Dedifferentiated amniotic fluid mesenchymal stem cell (primary cell): Measurements from ENCODE around the gene FUS.
"Not testable (repeated sequence)": the region's sequence is repeated elsewhere in the genome, so short reads cannot be mapped to it uniquely, and the experiment has no call there.

Experiments
- DNase-seq: peaks from one replicate; pipeline ENCODE4 v3.0.0-alpha.2; 2016; ENCODE audit errors: extremely low spot score

Gene FUS

DNA sequence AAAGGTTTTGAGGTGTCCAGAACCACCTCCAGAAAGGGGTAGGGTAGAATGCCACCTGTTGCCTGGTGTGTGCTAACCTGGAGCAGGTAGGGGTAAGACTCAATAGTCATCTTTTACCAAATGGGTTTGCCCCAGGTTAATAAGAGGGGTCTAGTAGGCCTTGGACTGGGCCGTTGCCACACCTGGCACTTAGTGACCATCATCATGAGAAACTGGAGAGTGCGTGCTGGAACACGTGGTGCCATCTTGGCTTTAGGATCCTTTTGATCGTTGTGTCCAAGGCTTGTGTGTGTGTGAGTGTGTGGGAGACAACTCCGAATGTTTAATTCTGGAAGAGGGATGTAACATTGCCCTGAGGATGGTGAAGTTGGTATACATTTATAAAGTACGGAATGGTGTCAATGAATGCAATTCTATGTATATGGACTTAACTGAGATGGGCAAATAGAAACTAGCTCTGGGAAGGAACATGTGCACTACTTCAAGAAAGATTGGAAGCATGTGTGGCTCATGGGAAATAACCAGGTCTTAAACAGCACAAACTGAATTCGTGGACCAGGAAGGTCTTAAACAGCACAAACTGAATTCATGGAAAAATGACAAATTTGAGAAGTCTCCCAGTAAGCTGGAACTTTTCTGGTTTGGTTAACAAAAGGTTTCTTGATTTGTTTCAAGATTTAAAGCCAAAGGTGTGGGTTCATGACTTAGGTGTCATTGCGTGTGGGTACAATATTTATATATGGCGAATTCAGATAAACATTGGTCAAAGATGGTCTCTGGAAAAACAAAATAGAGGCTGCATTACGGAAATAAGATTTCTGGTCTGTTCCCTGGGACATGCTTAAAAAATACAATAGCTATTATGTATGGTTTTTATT lies 7.2 kb downstream of the FUS start:
- DNase-seq, result no peak

DNA sequence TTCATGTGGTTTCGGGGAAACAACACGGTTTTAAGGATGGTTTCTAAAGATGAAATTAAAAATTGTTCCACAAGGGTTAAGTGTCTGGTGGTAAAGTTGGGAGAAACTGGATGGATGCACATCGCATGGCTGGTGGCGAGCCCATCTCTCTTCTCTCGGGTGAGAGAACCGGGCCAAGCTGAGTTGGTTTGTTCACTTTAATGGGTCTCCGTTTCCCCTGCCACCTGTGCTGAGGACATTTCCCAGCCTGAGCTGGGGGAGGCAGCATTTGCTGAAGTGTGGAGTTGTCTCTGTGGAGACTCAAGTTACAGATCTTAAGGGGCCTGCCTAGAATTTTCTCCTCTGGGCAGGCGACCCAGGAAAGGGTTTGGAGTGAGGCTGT lies 7.9 kb downstream of the FUS start:
- DNase-seq, result no peak

DNA sequence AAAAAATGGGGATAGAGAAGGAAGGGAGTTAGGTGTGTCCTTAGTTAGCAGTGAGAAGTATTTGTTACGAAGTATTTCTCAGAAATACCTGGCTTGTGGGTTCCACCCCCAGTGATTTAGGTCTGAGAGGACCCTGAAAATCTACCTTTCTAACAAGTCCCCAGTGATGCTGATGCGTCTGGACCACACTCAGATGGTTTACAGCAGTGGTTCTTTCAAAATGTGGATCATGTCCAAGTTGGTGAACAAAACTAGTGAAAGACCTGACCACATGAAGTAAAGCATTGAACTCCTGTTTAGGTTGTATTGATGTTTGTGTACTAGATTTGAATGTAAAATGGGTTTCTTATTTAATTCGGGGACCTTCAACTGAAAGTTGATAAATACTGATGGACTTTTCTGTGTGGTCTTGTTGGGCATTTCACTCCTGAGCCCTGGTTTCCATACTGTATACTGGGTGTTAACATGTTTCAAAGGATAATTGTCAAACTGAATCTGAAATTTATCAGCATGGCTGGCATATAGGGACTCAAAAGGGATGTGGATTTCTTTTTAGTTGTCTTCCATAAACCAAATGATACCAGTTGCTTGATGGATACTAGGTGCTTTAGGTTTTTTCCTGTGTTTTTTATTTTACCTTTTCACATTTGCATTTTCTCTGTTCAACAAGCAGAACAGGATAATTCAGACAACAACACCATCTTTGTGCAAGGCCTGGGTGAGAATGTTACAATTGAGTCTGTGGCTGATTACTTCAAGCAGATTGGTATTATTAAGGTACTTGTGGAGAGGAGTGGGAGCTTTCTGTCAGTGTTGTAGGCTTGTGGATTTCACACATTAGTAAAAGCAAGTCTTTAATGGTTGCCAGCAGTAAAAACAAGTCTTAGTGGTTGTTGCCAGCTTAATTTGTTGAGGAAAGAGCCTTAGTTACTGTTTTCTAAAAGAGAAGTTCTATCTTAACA lies 8.8 kb downstream of the FUS start:
- no peak for DNase-seq

DNA sequence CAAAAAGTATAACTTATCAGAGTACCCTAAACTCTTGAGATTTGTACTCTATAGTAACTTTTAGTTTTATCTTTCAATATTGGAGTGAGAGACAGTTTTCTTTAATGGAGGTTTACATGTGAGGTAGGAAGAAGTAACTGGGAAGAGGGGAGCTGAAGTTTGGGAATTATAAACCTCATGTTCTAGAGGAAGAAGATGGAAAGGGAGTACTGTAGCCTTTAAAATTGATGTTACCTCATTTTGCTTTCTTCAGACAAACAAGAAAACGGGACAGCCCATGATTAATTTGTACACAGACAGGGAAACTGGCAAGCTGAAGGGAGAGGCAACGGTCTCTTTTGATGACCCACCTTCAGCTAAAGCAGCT lies 9.5 kb downstream of the FUS start:
- no peak for DNase-seq

DNA sequence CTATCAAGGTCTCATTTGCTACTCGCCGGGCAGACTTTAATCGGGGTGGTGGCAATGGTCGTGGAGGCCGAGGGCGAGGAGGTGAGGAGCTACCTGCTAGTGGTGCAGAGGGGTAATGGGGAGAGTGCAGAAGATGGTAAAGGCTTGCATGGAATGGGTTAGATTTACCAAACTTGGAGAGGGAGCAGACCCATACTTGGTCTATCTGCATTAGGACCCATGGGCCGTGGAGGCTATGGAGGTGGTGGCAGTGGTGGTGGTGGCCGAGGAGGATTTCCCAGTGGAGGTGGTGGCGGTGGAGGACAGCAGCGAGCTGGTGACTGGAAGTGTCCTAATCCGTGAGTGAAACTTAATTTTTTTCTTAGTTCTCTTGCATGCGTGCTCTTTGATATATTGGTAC lies 10.1 kb downstream of the FUS start:
- no peak for DNase-seq

DNA sequence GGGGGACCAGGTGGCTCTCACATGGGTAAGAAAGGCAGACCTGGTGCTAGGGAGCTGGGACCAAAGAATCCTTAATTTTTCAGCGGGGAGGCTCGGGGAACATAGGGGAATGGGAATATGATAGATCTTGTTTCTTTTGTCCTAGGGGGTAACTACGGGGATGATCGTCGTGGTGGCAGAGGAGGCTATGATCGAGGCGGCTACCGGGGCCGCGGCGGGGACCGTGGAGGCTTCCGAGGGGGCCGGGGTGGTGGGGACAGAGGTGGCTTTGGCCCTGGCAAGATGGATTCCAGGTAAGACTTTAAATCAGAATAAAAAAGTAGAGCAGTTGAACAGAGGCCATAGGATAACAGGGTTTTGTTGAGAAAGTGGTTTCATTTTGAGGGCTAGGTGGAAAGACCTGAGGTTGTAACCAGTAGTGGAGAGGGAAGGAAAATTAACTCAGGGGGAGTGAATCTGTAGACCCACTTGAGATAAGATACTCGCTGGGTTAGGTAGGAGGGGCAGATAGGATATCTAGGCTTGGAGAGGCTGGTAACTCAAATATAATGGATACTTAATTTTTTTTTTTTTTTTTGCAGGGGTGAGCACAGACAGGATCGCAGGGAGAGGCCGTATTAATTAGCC lies 11.0 kb downstream of the FUS start:
- DNase-seq, result no peak

DNA sequence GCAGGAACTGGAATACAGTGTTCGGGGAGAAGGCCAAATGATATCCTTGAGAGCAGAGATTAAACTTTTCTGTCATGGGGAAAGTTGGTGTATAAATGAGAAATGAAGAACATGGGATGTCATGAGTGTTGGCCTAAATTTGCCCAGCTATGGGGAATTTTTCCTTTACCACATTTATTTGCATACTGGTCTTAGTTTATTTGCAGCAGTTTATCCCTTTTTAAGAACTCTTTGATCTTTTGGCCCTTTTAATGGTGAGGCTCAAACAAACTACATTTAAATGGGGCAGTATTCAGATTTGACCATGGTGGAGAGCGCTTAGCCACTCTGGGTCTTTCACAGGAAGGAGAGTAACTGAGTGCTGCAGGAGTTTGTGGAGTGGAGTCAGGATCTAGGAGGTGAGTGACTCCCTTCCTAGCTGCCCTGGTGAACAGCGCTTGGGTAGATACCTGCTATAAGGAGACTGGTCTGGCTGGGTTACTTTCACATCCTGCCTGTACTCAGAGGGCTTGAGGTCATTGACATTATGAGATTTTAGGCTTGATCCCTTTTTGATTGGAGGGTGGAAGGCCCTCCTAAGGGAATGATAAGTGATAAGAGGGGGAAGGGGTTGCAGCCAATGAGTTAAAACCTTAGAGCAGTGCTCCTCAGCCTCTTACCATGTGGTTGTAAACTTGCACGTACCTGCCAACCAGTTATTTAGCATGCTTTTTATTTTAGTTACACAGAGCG lies 11.9 kb downstream of the FUS start:
- DNase-seq, result no peak

DNA sequence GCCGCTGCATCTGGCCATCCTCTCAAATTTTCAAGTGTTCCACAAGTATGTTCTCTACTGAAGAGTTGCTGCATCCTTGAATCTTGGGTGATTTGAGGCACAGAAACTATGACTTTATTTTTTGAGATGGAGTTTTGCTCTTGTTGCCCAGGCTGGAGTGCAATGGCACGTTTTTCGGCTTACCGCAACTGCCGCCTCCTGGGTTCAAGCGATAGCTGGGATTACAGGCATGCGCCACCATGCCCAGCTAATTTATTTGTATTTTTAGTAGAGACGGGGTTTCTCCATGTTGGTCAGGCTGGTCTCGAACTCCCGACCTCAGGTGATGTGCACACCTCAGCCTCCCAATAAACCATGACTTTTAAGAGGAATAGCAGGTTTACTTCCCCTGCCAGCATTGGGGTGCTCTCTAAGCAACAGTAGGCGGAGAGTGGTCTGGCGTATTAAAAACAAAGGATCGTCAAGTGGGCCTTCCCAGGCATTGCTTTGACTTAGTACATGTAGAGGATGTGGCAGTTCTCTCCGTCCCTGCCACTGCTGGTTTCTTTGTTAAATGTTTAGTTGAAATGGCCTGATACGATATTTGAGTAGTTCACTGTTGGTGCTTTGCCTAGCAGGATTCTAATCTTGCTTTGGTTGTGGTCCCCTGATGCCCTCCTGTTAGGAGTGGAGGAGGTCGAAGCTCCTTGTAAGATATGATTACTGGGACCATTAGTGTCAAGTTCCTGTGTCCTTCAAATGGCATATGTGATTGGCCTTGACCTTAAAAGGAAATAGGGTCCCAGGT lies 13.1 kb downstream of the FUS start:
- no peak for DNase-seq

DNA sequence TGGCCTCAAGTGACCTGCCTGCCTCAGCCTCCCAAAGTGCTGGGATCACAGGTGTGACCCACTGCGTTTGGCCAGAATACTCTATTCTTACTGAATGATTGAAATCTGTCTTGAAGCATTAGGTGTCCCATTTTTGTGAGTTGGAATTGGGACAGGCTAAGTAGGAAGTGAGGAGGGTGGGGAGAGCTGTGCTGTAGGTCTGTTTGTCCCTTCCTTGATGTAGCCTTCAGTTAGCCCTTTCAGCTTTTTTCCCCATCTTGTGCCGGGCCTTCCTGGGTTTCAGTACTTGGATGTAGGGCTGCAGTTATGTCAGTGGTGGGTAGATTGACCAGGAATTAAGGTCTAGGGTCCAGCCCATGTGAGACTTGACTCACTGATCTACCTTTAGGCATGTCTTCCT lies 13.9 kb downstream of the FUS start:
- no peak for DNase-seq

DNA sequence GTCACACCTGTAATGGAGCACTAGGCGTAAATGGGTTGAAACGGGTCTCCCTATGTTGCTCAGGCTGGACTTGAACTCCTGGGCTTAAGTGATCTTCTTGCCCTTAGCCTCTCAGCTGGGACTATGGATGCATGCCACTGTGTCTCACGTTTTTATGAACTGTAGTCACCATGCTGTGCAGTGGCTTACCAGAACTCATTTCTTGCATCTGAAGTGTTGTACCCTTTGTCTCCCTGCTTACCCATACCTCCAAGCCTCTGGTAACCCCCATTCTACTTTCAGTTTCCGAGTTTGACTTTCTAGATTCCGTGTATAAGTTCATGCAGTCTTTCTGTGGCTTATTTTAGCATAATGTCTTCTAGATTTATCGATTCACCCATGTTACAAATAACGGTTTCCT lies 15.0 kb downstream of the FUS start:
- DNase-seq, result no peak

DNA sequence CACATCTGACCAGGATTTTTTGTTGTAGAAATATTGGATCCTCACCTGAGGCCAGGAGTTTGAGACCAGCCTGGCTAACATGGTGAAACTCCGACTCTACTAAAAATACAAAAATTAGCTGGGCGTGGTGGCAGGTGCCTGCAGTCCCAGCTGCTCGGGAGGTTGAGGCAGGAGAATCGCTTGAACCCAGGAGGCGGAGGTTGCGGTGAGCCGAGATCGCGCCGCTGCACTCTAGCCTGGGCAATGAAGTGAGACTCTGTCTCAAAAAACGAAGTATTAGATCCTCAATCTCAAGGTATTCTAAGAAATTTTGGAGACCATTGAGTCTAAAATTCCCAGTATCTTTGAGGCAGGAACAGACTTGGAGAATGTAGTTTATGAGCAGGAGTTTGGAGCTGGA lies 15.9 kb downstream of the FUS start:
- DNase-seq, result not testable (repeated sequence)

DNA sequence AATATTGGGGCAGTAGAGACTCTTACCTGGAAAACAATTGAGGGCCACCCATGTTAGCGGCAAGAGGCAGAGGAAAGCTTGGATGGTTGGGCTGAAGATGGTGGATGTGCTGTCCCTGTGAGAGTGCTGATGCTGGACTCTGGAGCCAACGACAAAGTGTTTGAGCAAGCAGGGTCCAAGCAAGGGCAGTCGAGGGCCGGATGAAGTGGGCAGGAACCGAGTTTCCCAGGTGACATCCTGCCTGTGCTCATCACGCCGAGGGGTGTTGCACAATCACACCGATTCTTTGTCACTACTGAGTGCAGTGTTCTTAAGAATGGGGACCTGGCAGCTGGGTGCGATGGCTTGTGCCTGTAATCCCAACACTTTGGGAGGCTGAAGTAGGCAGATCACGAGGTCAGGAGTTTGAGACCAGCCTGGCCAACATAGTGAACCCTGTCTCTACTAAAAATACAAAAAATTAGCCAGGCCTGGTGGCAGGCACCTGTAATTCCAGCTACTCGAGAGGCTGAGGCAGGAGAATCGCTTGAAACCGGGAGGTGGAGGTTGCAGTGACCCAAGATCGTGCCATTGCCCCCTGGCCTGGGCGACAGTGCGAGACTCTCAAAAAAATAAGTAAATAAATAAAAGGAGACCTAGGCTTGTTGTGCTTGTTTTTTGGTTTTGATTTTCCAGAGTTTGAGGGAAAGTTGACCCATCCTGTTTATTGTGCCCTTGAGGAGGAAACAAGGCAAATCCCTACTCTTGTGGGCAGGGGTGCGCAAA lies 16.6 kb downstream of the FUS start:
- DNase-seq, result no peak

DNA sequence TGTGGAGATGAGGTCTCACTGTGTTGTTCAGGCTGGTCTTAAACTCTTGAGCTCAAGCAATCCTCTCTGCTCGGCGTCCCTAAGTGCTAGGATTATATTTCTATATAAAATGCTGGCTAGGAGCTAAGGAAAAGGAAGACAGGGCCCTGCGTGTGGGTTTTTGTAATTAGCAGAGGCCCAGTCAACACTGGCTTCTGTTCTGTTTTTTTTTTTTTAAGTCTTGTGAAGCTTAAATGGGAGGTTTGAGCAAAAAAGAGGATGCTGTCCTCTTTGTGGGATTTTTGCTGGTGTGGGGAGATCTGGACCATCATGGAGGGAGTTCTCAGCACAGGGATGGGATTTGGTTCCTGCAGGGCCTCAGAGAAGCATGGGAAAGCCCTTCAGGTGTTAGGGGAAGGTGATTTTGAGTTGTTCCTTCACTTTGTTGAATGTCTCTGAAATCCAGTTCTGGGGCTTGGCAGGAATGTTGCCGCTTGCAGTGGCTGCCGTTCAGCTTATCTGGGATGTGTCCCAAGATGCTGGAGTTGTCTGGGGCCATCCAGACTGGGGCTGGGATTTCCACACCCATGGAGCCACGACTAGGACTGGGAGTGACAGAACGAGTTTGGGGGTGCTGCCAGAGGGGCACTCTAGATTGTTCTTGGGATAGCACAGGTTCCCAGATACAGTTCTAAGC lies 18.4 kb downstream of the FUS start:
- no peak for DNase-seq

DNA sequence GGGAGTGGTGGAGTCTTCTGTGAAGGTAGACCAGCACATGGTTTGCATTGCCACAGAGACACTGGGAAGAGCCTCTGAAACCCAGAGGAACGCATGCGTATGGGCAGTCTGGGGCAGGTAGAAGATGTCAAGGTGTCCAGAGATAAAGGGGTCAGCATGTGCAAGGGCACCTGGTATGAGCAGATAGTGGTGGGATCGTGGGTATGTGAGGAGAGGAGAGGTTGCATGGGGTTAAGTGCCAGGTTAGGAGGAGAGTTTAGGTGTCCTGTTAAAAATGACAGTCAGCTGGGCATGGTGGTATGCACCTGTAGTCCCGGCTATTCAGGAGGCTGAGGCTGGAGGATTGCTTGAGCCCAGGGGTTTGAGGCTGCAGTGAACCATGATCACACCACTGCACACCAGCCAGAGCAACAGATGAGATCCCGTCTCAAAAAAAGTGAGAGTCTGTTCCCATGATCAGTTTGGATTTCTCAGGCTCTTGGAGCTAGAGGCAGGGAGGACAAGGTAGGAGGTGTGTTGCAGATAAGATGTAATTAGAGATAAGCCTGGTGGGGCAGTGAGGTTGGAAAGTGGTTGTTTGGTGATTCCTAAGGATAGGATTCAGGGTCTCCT lies 19.6 kb downstream of the FUS start:
- DNase-seq, result no peak

DNA sequence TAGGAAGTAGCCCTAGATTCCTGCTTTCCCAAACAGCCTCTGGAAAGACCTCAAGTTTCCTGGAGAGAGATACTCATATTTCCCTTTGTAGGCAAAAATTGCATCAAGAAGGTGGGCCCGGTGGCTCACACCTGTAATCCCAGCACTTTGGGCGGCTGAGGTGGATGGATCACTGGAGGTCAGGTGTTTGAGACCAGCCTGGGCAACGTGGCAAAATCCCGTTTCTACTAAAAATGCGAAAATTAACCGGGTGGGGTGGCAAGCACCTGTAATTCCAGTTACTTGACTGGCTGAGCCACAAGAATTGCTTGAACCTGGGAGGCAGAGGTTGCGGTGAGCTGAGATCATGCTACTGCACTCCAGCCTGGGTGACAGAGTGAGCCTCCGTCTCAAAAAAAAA lies 20.2 kb downstream of the FUS start:
- not testable (repeated sequence) for DNase-seq

DNA sequence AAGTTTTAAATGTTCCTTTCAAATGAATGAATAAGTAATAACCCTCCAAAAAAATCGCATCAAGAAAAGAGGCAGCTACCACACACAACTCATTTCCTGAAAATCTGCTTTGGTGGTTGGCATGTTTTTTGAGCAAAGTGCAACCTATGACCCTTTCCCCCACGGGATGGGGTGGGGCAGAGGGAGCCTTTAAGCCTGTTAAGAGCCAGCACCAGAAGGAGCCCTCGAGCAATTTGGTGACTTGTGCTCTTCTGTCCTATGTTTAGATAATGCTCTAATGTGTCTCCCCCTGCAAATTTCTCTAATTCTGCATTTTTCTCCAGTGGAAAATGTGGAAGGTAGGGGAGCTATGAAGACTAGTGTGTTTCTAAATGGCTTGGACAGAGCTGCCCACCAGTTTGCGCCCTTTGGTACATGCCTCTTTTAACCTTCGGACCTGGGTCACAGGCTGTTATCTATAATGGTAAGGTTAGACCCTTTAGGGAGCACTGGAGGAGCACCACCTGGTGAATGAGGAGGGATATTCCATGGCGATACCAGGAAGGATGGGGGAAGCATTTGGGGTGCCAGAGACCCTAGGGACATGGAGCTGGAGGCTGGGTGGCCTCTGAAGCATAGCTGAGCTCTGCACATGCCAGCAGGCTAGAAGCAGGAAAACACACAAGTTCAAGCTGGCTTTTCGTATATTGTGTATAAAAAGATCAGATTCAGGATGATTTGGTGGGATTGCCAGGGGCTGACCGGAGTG lies 21.1 kb downstream of the FUS start:
- DNase-seq, result no peak

DNA sequence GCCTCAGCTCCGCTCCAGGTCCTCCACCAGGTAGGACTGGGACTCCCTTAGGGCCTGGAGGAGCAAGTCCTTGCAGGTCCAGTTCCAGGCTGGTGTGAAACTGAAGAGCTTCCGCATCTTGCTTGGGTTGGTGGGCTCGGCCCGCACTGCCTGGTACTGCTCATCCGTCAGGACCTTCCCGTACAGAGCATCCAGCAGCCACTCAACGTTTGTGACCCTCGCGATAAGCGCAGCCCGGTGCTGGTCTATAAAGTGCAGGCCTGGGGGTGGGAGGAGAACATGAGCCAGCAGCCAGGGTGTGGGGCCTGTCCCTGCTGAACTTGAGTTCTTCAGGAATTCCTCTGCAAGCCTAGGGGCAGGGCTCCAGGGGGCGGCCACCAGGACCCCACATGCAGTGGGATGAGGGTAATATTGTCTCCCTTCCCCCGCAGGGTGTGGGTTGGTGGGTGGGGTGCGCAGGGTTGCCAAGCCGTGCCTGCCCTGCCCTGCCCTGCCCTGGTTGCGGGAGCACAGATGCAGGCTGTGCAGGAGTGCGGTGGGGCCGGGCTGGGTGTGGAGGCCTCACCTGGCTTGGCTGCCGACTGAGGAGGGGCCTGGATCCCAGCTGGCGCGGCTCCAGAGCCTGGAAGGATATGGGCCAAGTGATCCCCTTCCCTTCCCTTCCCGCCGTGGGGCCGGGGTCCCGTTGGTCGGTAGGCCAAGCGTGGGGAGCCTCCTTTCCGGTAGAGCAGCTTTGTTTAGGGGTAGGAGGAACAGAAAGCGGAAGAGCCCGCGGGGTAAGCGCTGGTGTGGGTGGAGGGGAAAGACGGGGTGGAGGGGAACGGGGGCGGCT lies 21.9 kb downstream of the FUS start:
- no peak for DNase-seq
